Measurements from ENCODE around the gene TMEM181. TPM values are rescaled to one million over a fixed set of nuclear protein-coding genes. Genes with fewer than 3 reads are reported as not detected.
A peak's percentile ranks its signal among the peaks of the same experiment; 100 is the strongest.

Gene TMEM181
- total and polyA plus RNA-seq, 2 experiments from 2014 or later: 20.0 to 46.9 TPM

- no peaks in the 10 kb centered on the region for H4K20me1 ChIP-seq (ENCODE audit: insufficient read depth, poor library complexity, severe bottlenecking)
- H3K27me3 ChIP-seq: no peaks in the 10 kb centered on the region
- H3K79me2 ChIP-seq: no peaks in the 10 kb centered on the region
- no peaks in the 10 kb centered on the region for H3K36me3 ChIP-seq (replicated peaks; ENCODE audit: insufficient read depth, low read depth)
- TF ChIP-seq, protein P1, sequence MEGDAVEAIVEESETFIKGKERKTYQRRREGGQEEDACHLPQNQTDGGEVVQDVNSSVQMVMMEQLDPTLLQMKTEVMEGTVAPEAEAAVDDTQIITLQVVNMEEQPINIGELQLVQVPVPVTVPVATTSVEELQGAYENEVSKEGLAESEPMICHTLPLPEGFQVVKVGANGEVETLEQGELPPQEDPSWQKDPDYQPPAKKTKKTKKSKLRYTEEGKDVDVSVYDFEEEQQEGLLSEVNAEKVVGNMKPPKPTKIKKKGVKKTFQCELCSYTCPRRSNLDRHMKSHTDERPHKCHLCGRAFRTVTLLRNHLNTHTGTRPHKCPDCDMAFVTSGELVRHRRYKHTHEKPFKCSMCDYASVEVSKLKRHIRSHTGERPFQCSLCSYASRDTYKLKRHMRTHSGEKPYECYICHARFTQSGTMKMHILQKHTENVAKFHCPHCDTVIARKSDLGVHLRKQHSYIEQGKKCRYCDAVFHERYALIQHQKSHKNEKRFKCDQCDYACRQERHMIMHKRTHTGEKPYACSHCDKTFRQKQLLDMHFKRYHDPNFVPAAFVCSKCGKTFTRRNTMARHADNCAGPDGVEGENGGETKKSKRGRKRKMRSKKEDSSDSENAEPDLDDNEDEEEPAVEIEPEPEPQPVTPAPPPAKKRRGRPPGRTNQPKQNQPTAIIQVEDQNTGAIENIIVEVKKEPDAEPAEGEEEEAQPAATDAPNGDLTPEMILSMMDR (IDR thresholded peaks at IDR 0.05; ENCODE audit: poor library complexity): no peak
- no peak for TF ChIP-seq EZH2 (IDR thresholded peaks at IDR 0.05; ENCODE audit: borderline replicate concordance)
- no peak for TF ChIP-seq EZH2phosphoT487 (IDR thresholded peaks at IDR 0.05; ENCODE audit: low read depth, severe bottlenecking, unreplicated experiment)
- H3K9me2 ChIP-seq (replicated peaks; ENCODE audit: insufficient read depth): no peaks in the 10 kb centered on the region
- no peaks in the 10 kb centered on the region for H3K4me1 ChIP-seq (ENCODE audit: insufficient read depth)
- no peak for DNase-seq (ENCODE audit: low spot score)
- no peak overlapping the region for H3K4me2 ChIP-seq
- H2AFZ ChIP-seq: no peak overlapping the region
- WGBS (ENCODE audit: low lambda C conversion rate, missing lambda C conversion rate): 97% methylated on average over 3 of the region's 3 CpGs
- H3K4me3 ChIP-seq: no peak overlapping the region
- H3K27ac ChIP-seq: no peak overlapping the region
- no peaks in the 10 kb centered on the region for H3K9me3 ChIP-seq (ENCODE audit: low read depth)
Measured at GRCh38 chr6:158593670-158594069, 33.8 kb downstream of the TMEM181 start.

DNA sequence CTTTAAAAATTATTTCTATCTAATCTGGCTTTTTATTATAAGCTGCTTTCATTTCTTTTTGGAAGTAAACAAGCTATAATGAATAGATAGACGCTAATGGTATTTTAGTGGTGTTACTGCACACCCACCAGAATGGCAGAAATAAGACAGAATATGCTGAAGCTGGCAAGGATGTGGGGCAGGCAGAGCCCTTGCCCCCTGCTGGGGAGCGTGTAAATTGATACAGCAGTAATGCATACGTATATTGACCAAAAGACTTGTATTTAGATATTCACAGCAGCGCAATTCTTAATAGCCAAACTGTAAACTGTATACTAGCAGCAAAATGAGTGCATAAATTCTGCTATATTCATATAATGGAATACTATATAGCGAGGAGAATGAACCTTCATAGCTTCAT, 35.3 kb downstream of the TMEM181 start:
- H3K9me3 ChIP-seq (ENCODE audit: low read depth): no peaks in the 10 kb centered on the region
- no peak overlapping the region for H3K4me2 ChIP-seq
- DNase-seq (ENCODE audit: low spot score): no peak
- H3K27me3 ChIP-seq: no peaks in the 10 kb centered on the region
- no peaks in the 10 kb centered on the region for H4K20me1 ChIP-seq (ENCODE audit: insufficient read depth, poor library complexity, severe bottlenecking)
- no peaks in the 10 kb centered on the region for H3K79me2 ChIP-seq
- no peaks in the 10 kb centered on the region for H3K9me2 ChIP-seq (replicated peaks; ENCODE audit: insufficient read depth)
- H3K4me3 ChIP-seq: no peak overlapping the region
- WGBS (ENCODE audit: low lambda C conversion rate, missing lambda C conversion rate): 87% methylated on average over 5 of the region's 5 CpGs
- H3K27ac ChIP-seq: no peak overlapping the region
- TF ChIP-seq EZH2phosphoT487 (IDR thresholded peaks at IDR 0.05; ENCODE audit: low read depth, severe bottlenecking, unreplicated experiment): no peak
- TF ChIP-seq, protein P1 (IDR thresholded peaks at IDR 0.05; ENCODE audit: poor library complexity): peak; percentile 9
- TF ChIP-seq EZH2 (IDR thresholded peaks at IDR 0.05; ENCODE audit: borderline replicate concordance): no peak
- no peaks in the 10 kb centered on the region for H3K36me3 ChIP-seq (replicated peaks; ENCODE audit: insufficient read depth, low read depth)
- H2AFZ ChIP-seq: no peak overlapping the region
- H3K4me1 ChIP-seq (ENCODE audit: insufficient read depth): no peaks in the 10 kb centered on the region

DNA sequence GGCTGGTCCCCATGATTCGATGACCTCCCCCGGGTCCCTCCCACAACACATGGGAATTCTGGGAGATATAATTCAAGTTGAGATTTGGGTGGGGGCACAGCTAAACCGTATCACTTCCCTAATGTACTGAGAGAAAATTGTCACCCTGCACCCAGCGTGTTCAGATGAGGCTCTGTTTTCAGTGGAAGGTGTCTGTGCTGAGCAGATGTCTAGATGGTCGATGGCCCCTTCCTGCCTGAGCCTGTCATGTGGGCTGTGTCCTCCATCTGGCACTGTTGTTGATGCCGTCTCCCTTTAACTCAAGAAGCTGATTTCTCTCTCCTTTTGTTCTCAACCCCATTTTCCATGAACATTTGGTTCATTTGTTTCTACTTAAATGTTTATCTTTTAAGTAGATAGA, 37.0 kb downstream of the TMEM181 start:
- Histone ChIP-seq H4K20me1 (ENCODE audit: insufficient read depth, poor library complexity, severe bottlenecking) (no peaks in the 10 kb centered on the region), H2AFZ (no peak overlapping the region), H3K27ac (no peak overlapping the region), H3K79me2 (no peaks in the 10 kb centered on the region), H3K27me3 (no peaks in the 10 kb centered on the region), H3K9me2 (replicated peaks; ENCODE audit: insufficient read depth) (no peaks in the 10 kb centered on the region), H3K4me1 (ENCODE audit: insufficient read depth) (no peaks in the 10 kb centered on the region), H3K36me3 (replicated peaks; ENCODE audit: insufficient read depth, low read depth) (no peaks in the 10 kb centered on the region), H3K4me3 (no peak overlapping the region), H3K9me3 (ENCODE audit: low read depth) (no peaks in the 10 kb centered on the region), H3K4me2 (no peak overlapping the region)
- DNase-seq (ENCODE audit: low spot score): no peak
- 81% methylated on average over 6 of the region's 6 CpGs for WGBS (ENCODE audit: low lambda C conversion rate, missing lambda C conversion rate)
- TF ChIP-seq EZH2phosphoT487 (IDR thresholded peaks at IDR 0.05; ENCODE audit: low read depth, severe bottlenecking, unreplicated experiment) (no peak), EZH2 (IDR thresholded peaks at IDR 0.05; ENCODE audit: borderline replicate concordance) (no peak)
- TF ChIP-seq, protein P1 (IDR thresholded peaks at IDR 0.05; ENCODE audit: poor library complexity): no peak

DNA sequence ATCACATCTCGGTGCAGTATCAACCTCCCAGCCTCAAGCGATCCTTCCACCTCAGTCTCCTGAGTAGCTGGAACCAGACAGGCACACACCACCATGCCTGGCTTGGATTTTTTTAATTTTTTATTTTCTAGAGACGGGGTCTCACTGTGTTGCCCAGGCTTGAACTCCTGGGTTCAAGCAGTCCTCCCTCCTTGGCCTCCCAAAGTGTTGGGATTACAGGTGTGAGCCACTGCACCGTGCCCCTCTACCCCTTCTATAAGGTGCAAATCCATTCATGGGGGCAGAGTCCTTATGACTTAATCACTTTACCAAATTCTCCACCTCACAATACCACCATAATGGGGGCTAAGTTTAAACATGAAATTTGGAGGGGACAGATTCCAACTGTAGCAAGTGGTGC, 37.7 kb downstream of the TMEM181 start:
- TF ChIP-seq, protein P1 (IDR thresholded peaks at IDR 0.05; ENCODE audit: poor library complexity): no peak
- TF ChIP-seq EZH2 (IDR thresholded peaks at IDR 0.05; ENCODE audit: borderline replicate concordance): no peak
- TF ChIP-seq EZH2phosphoT487 (IDR thresholded peaks at IDR 0.05; ENCODE audit: low read depth, severe bottlenecking, unreplicated experiment): no peak

More for the DNA sequence above, 37.7 kb downstream of the TMEM181 start:
- no peak overlapping the region for H3K4me2 ChIP-seq
- H3K4me1 ChIP-seq (ENCODE audit: insufficient read depth): no peaks in the 10 kb centered on the region
- no peaks in the 10 kb centered on the region for H3K79me2 ChIP-seq
- no peak overlapping the region for H3K4me3 ChIP-seq
- H3K9me3 ChIP-seq (ENCODE audit: low read depth): no peaks in the 10 kb centered on the region
- no peaks in the 10 kb centered on the region for H3K36me3 ChIP-seq (replicated peaks; ENCODE audit: insufficient read depth, low read depth)
- no peaks in the 10 kb centered on the region for H4K20me1 ChIP-seq (ENCODE audit: insufficient read depth, poor library complexity, severe bottlenecking)
- H3K27me3 ChIP-seq: no peaks in the 10 kb centered on the region
- WGBS (ENCODE audit: low lambda C conversion rate, missing lambda C conversion rate): 97% methylated on average over 4 of the region's 4 CpGs
- H2AFZ ChIP-seq: no peak overlapping the region
- no peaks in the 10 kb centered on the region for H3K9me2 ChIP-seq (replicated peaks; ENCODE audit: insufficient read depth)
- no peak for DNase-seq (ENCODE audit: low spot score)
- no peak overlapping the region for H3K27ac ChIP-seq
